Hepatocyte (in vitro differentiated cells): ENCODE measurements around the gene ZCWPW2. TPM values are rescaled to one million over a fixed set of nuclear protein-coding genes. Genes with fewer than 3 reads are reported as not detected.

Experiments used
- DNase-seq: peaks from one replicate; pipeline ENCODE4 v3.0.0-alpha.2; 2016; ENCODE audit warnings: low spot score
- H2AFZ ChIP-seq: fragments of 200-600 bp; sonication (generic); 2 replicates; pipeline ENCODE4 v1.6.0; 2016; ENCODE audit warnings: antibody characterized with exemption, mild to moderate bottlenecking
- H3K27ac ChIP-seq: fragments of 200-600 bp; sonication (generic); 2 replicates; pipeline ENCODE4 v1.5.1; 2016; ENCODE audit warnings: mild to moderate bottlenecking
- H3K27me3 ChIP-seq: fragments of 200-600 bp; sonication (generic); 2 replicates; pipeline ENCODE4 v1.6.1; 2016
- H3K36me3 ChIP-seq: fragments of 200-600 bp; sonication (generic); replicated peaks from 2 replicates; pipeline ENCODE4 v1.5.1; 2016; ENCODE audit warnings: low read depth; ENCODE audit not compliant: insufficient read depth
- H3K4me1 ChIP-seq: fragments of 200-600 bp; sonication (generic); 2 replicates; pipeline ENCODE4 v1.5.1; 2016; ENCODE audit warnings: mild to moderate bottlenecking, moderate library complexity; ENCODE audit not compliant: insufficient read depth
- H3K4me2 ChIP-seq: fragments of 200-600 bp; sonication (generic); 2 replicates; pipeline ENCODE4 v1.6.0; 2016
- H3K4me3 ChIP-seq: fragments of 200-600 bp; sonication (generic); 2 replicates; pipeline ENCODE4 v1.5.1; 2016; ENCODE audit warnings: mild to moderate bottlenecking
- H3K79me2 ChIP-seq: fragments of 200-600 bp; sonication (generic); 2 replicates; pipeline ENCODE4 v1.6.0; 2017; ENCODE audit warnings: mild to moderate bottlenecking
- H3K9me2 ChIP-seq: fragments of 200-600 bp; sonication (generic); replicated peaks from 2 replicates; pipeline ENCODE4 v1.6.0; 2017; ENCODE audit warnings: mild to moderate bottlenecking; ENCODE audit not compliant: insufficient read depth
- H3K9me3 ChIP-seq: fragments of 200-600 bp; sonication (generic); 2 replicates; pipeline ENCODE4 v1.5.1; 2016; ENCODE audit warnings: low read depth, mild to moderate bottlenecking
- H4K20me1 ChIP-seq: fragments of 200-600 bp; sonication (generic); 2 replicates; pipeline ENCODE4 v1.6.0; 2016; ENCODE audit warnings: mild to moderate bottlenecking; ENCODE audit not compliant: insufficient read depth, poor library complexity, severe bottlenecking
- EZH2 ChIP-seq: fragments of 200-600 bp; sonication (generic); IDR thresholded peaks from 2 replicates; pipeline ENCODE4 v1.6.1; 2016; ENCODE audit warnings: antibody characterized with exemption, mild to moderate bottlenecking, borderline replicate concordance
- EZH2phosphoT487 ChIP-seq: fragments of 200-600 bp; sonication (generic); IDR thresholded peaks from one replicate; pipeline ENCODE4 v1.6.1; 2018; ENCODE audit warnings: antibody characterized with exemption, mild to moderate bottlenecking, low read depth, moderate library complexity; ENCODE audit not compliant: unreplicated experiment, severe bottlenecking
- WGBS: methylation state at CpG from one replicate; pipeline ENCODE4 v1.1.6; 2016; ENCODE audit warnings: low lambda C conversion rate; ENCODE audit errors: missing lambda C conversion rate; 5-methylcytosine and 5-hydroxymethylcytosine counted together
- polyA plus RNA-seq: library from polyadenylated mRNA; unstranded; fragments of >200 nt; fragmentation: Nextera tagmentation; extraction: Ambion mirVana; gene quantifications from 2 replicates; pipeline ENCODE4 v1.2.1, GENCODE V29; 2016
- total RNA-seq: library from RNA; depleted of rRNA; stranded (reverse); fragments of >200 nt; gene quantifications from 2 replicates; pipeline ENCODE4 v1.2.3, GENCODE V29; 2014
- TF ChIP-seq, protein P1 (sequence below): fragments of 200-600 bp; sonication (generic); IDR thresholded peaks from 2 replicates; pipeline ENCODE4 v1.5.1; 2016; ENCODE audit warnings: antibody characterized with exemption, mild to moderate bottlenecking; ENCODE audit not compliant: poor library complexity

The ZCWPW2 gene
- total and polyA plus RNA-seq, 2 experiments from 2014 or later = 0.77 to 1.8 TPM

DNA sequence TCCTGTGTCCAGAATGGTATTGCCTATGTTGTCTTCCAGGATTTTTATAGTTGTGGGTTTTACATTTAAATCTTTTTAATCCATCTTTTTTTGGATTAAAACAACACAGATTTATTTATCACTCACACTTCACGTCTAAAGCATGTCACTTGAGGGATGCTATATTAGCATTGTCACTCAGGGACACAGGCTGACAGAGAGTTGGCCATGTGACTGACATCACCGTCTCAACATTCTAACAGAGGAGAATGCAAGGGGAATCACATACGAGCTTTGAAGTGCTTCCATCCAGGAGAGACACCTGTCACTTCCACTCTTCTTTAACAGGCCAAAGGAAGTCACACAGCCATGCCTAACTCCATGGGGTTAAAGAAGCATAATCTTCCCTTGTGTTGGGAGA lies 204.7 kb downstream of the ZCWPW2 start:
- DNase-seq = no peak
- Histone ChIP-seq H3K36me3 (no peaks in the 10 kb centered on the region), H3K9me3 (no peaks in the 10 kb centered on the region), H3K4me2 (no peak overlapping the region), H3K9me2 (no peaks in the 10 kb centered on the region), H4K20me1 (no peaks in the 10 kb centered on the region), H3K79me2 (no peaks in the 10 kb centered on the region), H2AFZ (no peak overlapping the region), H3K27ac (no peak overlapping the region), H3K4me3 (no peak overlapping the region), H3K27me3 (no peaks in the 10 kb centered on the region), H3K4me1 (no peaks in the 10 kb centered on the region)
- TF ChIP-seq, protein P1, sequence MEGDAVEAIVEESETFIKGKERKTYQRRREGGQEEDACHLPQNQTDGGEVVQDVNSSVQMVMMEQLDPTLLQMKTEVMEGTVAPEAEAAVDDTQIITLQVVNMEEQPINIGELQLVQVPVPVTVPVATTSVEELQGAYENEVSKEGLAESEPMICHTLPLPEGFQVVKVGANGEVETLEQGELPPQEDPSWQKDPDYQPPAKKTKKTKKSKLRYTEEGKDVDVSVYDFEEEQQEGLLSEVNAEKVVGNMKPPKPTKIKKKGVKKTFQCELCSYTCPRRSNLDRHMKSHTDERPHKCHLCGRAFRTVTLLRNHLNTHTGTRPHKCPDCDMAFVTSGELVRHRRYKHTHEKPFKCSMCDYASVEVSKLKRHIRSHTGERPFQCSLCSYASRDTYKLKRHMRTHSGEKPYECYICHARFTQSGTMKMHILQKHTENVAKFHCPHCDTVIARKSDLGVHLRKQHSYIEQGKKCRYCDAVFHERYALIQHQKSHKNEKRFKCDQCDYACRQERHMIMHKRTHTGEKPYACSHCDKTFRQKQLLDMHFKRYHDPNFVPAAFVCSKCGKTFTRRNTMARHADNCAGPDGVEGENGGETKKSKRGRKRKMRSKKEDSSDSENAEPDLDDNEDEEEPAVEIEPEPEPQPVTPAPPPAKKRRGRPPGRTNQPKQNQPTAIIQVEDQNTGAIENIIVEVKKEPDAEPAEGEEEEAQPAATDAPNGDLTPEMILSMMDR = no peak
- TF ChIP-seq EZH2 (no peak), EZH2phosphoT487 (no peak)
- WGBS = 87% methylated on average over 3 of the region's 3 CpGs

DNA sequence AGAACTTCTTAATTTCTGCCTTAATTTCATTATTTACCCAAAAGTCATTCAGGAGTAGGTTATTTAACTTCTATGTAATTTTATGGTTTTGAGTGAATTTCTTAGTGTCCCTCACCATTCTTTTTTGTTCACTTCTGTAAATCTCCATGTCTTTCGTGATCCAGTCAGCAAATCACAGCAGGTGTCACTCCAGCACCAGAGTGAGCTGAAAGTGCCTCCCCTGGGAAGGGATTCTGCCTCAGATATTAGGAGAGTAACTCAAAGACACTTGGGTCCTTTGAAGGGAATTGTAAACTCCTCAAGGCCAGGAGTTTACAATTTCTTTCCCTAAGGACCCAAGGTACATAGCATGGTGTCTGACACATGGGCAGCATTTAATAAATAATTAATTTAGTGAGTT lies 207.7 kb downstream of the ZCWPW2 start:
- Histone ChIP-seq H3K9me2 (no peaks in the 10 kb centered on the region), H3K27ac (no peak overlapping the region), H3K9me3 (no peaks in the 10 kb centered on the region), H3K79me2 (no peaks in the 10 kb centered on the region), H3K36me3 (no peaks in the 10 kb centered on the region), H4K20me1 (no peaks in the 10 kb centered on the region), H3K4me1 (no peaks in the 10 kb centered on the region), H2AFZ (no peak overlapping the region), H3K27me3 (no peaks in the 10 kb centered on the region), H3K4me3 (no peak overlapping the region), H3K4me2 (no peak overlapping the region)
- WGBS = 80% methylated on average over 1 of the region's 1 CpG
- no peak for DNase-seq
- TF ChIP-seq, protein P1 = no peak
- no peak for TF ChIP-seq EZH2phosphoT487
- no peak for TF ChIP-seq EZH2

DNA sequence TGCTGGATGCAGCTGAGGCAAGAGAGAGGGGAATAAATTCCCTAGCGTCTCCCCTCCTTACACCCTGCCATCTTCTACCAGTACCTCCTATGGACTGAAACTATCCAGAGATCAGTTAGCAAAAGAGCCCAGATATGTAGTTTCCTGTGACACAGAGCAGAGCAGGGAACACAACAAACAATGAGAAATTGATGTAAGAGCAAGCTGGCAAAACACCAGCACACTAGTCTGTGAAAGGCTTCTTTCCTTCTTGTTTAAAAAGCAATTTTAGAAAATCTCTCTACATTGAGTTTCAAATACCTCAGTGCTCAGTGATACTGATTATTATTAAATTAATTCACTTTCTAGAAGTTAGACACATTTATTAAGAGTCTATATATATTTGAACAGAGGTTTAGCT lies 215.7 kb downstream of the ZCWPW2 start:
- Histone ChIP-seq H4K20me1 (no peaks in the 10 kb centered on the region), H2AFZ (no peak overlapping the region), H3K36me3 (no peaks in the 10 kb centered on the region), H3K4me2 (no peak overlapping the region), H3K9me3 (no peaks in the 10 kb centered on the region), H3K79me2 (no peaks in the 10 kb centered on the region), H3K27me3 (no peaks in the 10 kb centered on the region), H3K27ac (no peak overlapping the region), H3K4me3 (no peak overlapping the region), H3K9me2 (no peaks in the 10 kb centered on the region), H3K4me1 (no peaks in the 10 kb centered on the region)
- DNase-seq = no peak
- WGBS = 42% methylated on average over 1 of the region's 1 CpG
- TF ChIP-seq EZH2 (no peak), EZH2phosphoT487 (no peak)
- TF ChIP-seq, protein P1 = no peak

DNA sequence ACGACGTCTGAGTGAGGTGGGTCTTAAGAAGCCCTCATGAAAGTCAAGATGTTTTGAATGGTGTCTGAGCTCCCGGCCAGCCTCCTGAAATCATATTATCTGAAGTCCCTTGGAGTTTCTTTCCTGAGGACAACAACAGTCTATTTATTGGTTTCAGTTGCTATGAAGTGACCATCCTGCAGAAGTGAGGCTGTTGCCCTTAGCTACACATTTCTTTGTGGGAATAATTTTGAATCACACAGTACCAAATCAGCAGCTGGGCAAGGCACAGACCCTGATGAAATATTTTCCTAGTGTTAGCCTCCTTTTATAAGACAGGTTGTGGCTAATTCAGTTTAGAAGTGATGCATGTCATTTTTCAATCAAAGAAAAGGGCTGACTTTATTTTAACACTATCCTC lies 220.8 kb downstream of the ZCWPW2 start:
- H3K4me3 ChIP-seq = no peak overlapping the region
- DNase-seq = no peak
- H3K27me3 ChIP-seq = peaks cover 45% of the 10 kb centered on the region
- H3K9me3 ChIP-seq = no peaks in the 10 kb centered on the region
- H3K36me3 ChIP-seq = no peaks in the 10 kb centered on the region
- H3K27ac ChIP-seq = no peak overlapping the region
- no peak overlapping the region for H2AFZ ChIP-seq
- H3K79me2 ChIP-seq = no peaks in the 10 kb centered on the region
- no peaks in the 10 kb centered on the region for H3K4me1 ChIP-seq
- TF ChIP-seq, protein P1 = no peak
- TF ChIP-seq EZH2 = no peak
- TF ChIP-seq EZH2phosphoT487 = no peak
- H3K4me2 ChIP-seq = no peak overlapping the region
- H3K9me2 ChIP-seq = no peaks in the 10 kb centered on the region
- WGBS = 84% methylated on average over 3 of the region's 3 CpGs
- H4K20me1 ChIP-seq = no peaks in the 10 kb centered on the region
